Neural crest cell (in vitro differentiated cells): ENCODE measurements around the gene CISTR. TPM values are rescaled to one million over a fixed set of nuclear protein-coding genes. Genes with fewer than 3 reads are reported as not detected.

Experiments used
- DNase-seq: peaks from one replicate; pipeline ENCODE4 v3.0.0; 2021; ENCODE audit warnings: low read depth, mixed read lengths, low spot score
- H3K27ac Mint-ChIP-seq: one replicate; pipeline ENCODE4 v1.8.0; 2021; ENCODE audit warnings: mild to moderate bottlenecking, mixed read lengths; ENCODE audit not compliant: unreplicated experiment
- H3K27me3 Mint-ChIP-seq: 2 replicates; pipeline ENCODE4 v1.8.0; 2021; ENCODE audit warnings: low read depth, mild to moderate bottlenecking, mixed read lengths
- H3K36me3 Mint-ChIP-seq: 2 replicates; pipeline ENCODE4 v1.8.0; 2021; ENCODE audit warnings: low read depth, mild to moderate bottlenecking, mixed read lengths
- H3K4me1 Mint-ChIP-seq: 2 replicates; pipeline ENCODE4 v1.8.0; 2021; ENCODE audit warnings: mixed read lengths
- H3K4me3 Mint-ChIP-seq: one replicate; pipeline ENCODE4 v1.8.0; 2021; ENCODE audit warnings: mild to moderate bottlenecking, mixed read lengths
- H3K9me3 Mint-ChIP-seq: 2 replicates; pipeline ENCODE4 v1.8.0; 2021; ENCODE audit warnings: mixed read lengths
- CTCF ChIP-seq: fragments of 200-600 bp; sonication (generic); conservative IDR thresholded peaks from 2 replicates; pipeline ENCODE4 v1.5.0; 2021; ENCODE audit warnings: antibody characterized with exemption, mild to moderate bottlenecking
- long read RNA-seq: library from polyadenylated mRNA; unstranded; transcript quantifications from one replicate; pipeline ENCODE4 v2.0.0, GENCODE V29; 2020
- total RNA-seq: library from RNA; stranded (reverse); gene quantifications from 2 replicates; pipeline ENCODE4 v1.2.1, GENCODE V29; 2021

The CISTR gene
- total RNA-seq = 0.61 TPM in 1 of 2 replicates, not detected in the other
- long read RNA-seq = 0 reads

GRCh38 chr12:53751336-53752191 is at the start of gene CISTR:
Gene CISTR (minus strand): TSS chr12:53751979.
- Mint-ChIP-seq H3K4me3 (no peak within 1 kb of the TSS), H3K27ac (no peak within 1 kb of the TSS), H3K4me1 (peaks cover 13% of the 10 kb centered on the region), H3K36me3 (no peaks in the 10 kb centered on the region), H3K27me3 (peaks cover 10% of the 10 kb centered on the region), H3K9me3 (no peaks in the 10 kb centered on the region)
- TF ChIP-seq CTCF = no peak
- DNase-seq = no peak

DNA sequence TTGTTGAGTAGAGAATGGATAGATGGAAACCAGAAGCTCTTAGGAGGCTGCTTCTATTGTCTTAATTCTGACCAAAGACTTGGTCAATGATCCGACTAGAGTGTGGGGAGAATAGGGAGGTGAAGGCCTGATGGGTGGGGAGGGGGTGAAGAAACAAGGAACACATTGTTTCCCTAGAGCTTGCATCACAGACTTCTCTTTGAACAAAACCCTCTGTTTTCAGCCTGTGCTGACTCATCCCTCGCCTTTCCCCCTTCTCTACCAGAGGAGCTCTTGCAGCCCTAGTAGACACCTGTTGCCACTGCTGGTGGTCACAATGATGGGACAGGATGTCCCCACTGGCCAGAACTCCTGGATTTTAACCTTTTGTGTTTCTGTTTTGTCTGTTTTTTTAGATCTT is 46.8 kb upstream of the CISTR start:
- H3K4me1 Mint-ChIP-seq = peaks cover 10% of the 10 kb centered on the region
- H3K27me3 Mint-ChIP-seq = peaks cover 53% of the 10 kb centered on the region
- no peak for TF ChIP-seq CTCF
- no peak for DNase-seq
- no peaks in the 10 kb centered on the region for H3K9me3 Mint-ChIP-seq
- no peak overlapping the region for H3K27ac Mint-ChIP-seq
- no peaks in the 10 kb centered on the region for H3K36me3 Mint-ChIP-seq
- no peak overlapping the region for H3K4me3 Mint-ChIP-seq

DNA sequence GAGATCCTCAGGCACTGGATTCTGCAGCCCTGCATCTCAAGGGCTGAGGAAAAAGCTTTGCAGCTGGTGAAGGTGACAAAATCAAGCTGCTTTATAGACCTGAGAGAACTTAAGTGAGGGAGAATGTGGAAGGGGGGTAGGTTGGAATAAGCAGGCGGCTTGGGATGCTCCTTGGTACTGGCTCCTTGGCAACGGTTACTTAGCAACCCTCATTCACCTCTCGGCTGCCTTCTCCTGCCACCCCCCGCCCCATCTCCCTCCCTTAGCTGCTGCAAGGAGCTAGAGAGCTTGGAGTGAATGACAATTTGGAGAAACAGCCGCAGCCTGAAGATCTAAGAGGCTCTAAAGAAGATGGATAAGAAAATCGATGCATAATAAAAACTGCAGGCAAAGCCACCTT is 44.1 kb upstream of the CISTR start:
- no peak for DNase-seq
- H3K27ac Mint-ChIP-seq = no peak overlapping the region
- no peaks in the 10 kb centered on the region for H3K36me3 Mint-ChIP-seq
- peaks cover 26% of the 10 kb centered on the region for H3K27me3 Mint-ChIP-seq
- H3K4me1 Mint-ChIP-seq = peaks cover 10% of the 10 kb centered on the region
- H3K4me3 Mint-ChIP-seq = no peak overlapping the region
- TF ChIP-seq CTCF = no peak
- no peaks in the 10 kb centered on the region for H3K9me3 Mint-ChIP-seq

DNA sequence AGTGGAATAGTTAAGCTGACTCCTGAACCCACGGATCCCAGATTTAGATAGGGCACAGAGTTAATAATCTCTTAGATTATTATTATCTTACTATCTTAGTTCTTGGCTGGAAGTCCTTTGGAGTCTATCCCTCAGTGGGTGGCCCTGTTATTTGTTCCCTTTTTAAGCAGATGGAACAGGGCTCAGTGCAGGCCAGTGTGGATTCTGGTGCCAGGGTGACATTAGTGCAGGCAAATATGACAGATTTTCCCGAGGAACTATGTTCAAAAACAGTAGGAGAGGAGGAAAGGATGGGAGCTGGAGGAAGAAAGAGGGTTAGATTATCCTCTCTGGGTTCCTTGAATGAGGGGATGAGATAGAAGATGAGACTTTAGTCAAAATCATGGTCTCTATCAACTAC is 41.4 kb upstream of the CISTR start:
- H3K9me3 Mint-ChIP-seq = no peaks in the 10 kb centered on the region
- H3K4me3 Mint-ChIP-seq = no peak overlapping the region
- H3K36me3 Mint-ChIP-seq = no peaks in the 10 kb centered on the region
- H3K27me3 Mint-ChIP-seq = peaks cover 33% of the 10 kb centered on the region
- no peak for DNase-seq
- H3K4me1 Mint-ChIP-seq = peaks cover 3% of the 10 kb centered on the region
- no peak for TF ChIP-seq CTCF
- no peak overlapping the region for H3K27ac Mint-ChIP-seq

DNA sequence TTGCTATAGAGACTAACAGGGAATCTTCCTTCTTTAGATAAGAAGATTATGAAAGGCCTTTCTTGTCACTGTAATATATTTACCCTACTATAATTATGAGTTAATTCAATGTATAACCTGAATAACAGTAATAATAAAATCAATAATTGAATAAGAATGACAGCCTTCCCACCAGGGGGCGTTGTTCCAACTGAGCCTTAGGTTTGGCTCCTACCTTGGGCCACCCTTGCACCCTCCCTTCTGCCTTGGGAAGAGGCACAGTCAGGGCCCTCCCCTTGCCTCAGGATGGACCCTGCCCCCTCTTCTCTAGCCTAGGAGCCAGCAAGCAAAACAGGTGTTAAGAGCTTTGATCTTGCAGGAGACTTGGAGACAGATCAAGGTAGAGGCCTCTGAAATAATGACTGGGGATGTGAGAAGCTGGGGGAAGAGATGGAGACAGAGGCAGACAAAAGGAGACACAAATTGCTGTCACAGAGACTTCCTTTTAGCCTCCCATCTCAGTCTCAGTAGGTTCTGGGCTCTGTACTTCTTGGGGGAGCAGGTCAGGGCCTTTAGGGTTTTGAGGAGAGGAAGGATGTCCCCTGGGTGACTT is 40.1 kb upstream of the CISTR start:
- peak; percentile 64 for TF ChIP-seq CTCF
- H3K27ac Mint-ChIP-seq = no peak overlapping the region
- H3K27me3 Mint-ChIP-seq = peaks cover 34% of the 10 kb centered on the region
- H3K9me3 Mint-ChIP-seq = no peaks in the 10 kb centered on the region
- no peaks in the 10 kb centered on the region for H3K4me1 Mint-ChIP-seq
- DNase-seq = peak; percentile 6
- H3K36me3 Mint-ChIP-seq = no peaks in the 10 kb centered on the region
- no peak overlapping the region for H3K4me3 Mint-ChIP-seq
